GM12873 (cell line): ENCODE results near the gene TIGD4.

Source experiments
- CTCF ChIP-seq: IDR thresholded peaks from 2 replicates; pipeline ENCODE4 v1.5.1; 2012; ENCODE audit warnings: low read depth, mild to moderate bottlenecking, moderate library complexity, low read length, control low read depth; ENCODE audit not compliant: insufficient read depth; ENCODE audit errors: missing control alignments

The TIGD4 gene

GRCh38 chr4:152805071-152805650, 25.6 kb upstream of the TIGD4 start:
- no peak for TF ChIP-seq CTCF

DNA sequence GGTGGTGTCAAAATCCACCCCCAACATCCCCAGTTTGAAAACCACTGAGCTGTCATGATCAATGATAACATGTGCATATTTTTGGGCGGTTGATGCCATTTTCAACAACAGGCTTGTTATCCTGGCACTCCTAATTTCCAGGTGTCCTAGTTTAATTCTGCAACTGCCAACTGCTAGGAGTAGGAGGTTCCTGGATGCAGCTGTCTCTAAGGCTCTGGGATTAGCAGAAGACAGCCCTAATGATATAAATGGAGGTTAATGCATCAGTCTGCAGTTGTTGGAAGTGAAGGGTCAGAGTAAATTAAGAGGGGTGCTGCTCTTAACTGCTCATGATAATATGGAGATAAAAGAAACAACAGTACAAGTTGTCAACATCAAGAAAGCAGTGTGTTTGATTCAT, 24.0 kb upstream of the TIGD4 start:
- TF ChIP-seq CTCF, result no peak

DNA sequence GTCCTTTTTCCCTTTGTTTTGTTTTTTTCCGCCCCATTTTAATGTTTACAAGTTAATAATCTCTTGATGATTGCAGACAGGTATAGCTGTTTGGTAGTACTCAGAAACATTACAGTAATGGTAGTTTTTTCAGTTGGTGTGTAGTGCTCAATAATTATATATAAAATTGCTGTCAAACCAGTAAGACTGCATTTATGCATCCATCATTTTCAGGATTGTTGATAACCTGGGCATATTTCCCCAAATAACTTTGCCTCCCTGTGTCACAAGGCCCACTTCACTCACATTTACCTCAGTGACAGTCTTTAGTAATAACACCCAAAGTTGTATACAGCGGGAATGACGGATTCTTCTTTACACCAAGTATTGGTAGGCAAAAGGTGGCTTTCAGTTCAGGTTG, 16.4 kb upstream of the TIGD4 start:
- TF ChIP-seq CTCF, result no peak

GRCh38 chr4:152786627-152787026, 7.1 kb upstream of the TIGD4 start:
- TF ChIP-seq CTCF, result no peak

DNA sequence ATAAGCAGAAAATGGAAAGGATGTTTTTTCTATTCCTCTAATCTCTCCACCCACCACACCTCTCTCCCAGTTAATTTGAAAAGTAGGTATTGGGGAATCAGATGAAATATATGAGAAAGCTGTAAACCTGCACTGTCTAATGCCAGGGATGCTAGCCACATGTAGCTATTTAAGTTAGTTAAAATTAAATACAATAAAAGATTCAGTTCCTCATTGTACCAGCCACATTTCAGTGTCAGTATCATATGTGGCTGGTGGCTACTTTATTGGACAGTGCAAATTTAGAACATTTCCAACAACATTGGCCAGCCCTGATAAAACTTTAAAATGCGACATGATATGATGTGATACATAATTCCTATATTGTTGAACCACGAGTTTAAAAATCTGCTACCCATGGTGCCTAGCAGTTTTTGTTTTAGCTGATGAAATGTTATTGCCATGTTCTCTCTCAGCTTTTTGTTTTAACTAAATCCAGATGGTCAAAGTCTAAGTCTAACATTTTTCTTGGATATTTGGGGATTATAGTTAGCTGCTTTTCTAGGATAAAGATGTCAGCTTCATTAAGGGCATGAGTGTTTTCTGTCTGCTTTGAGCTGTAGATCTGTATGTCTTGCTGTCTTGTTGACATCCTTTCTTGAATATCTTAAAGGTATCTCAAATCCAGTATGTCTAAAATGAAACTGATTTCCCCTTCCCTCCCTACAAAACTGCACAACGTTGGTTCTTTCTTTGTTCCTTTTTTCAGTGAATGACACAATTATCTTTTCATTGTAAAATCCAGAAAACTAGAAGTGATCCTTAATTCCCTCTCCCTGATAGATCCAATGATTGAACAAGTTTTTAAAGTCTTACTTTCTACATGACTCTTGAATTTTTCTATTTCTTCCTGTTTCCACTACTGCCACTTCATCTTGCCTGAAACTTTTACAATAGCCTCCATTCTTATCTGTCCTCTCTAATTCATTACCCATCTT, 6.4 kb upstream of the TIGD4 start:
- TF ChIP-seq CTCF, result no peak

GRCh38 chr4:152784490-152785350, 5.2 kb upstream of the TIGD4 start:
- no peak for TF ChIP-seq CTCF
